ACC112 (cell line): ENCODE measurements around the gene LIF.
"Not testable (repeated sequence)": the region's sequence is repeated elsewhere in the genome, so short reads cannot be mapped to it uniquely, and the experiment has no call there.

Source experiments
- H2AFZ ChIP-seq: fragments of 200-600 bp; sonication (generic); one replicate; pipeline ENCODE4 v1.6.0; 2017; ENCODE audit warnings: antibody characterized with exemption, low read length; ENCODE audit not compliant: unreplicated experiment
- H3K27ac ChIP-seq: fragments of 200-600 bp; sonication (generic); 2 replicates; pipeline ENCODE4 v1.5.1; 2014; ENCODE audit warnings: low read depth, mild to moderate bottlenecking, antibody characterized with exemption, low read length, moderate library complexity
- H3K27me3 ChIP-seq: fragments of 200-600 bp; sonication (generic); 2 replicates; pipeline ENCODE4 v1.6.1; 2014; ENCODE audit warnings: mild to moderate bottlenecking, antibody characterized with exemption, low read length, moderate library complexity, mixed read lengths; ENCODE audit not compliant: insufficient read depth
- H3K36me3 ChIP-seq: fragments of 200-600 bp; sonication (generic); 2 replicates; pipeline ENCODE4 v1.6.1; 2016; ENCODE audit warnings: mild to moderate bottlenecking, antibody characterized with exemption, low read length, moderate library complexity, mixed read lengths; ENCODE audit not compliant: insufficient read depth
- H3K4me1 ChIP-seq: fragments of 200-600 bp; sonication (generic); one replicate; pipeline ENCODE4 v1.6.1; 2016; ENCODE audit warnings: low read length, mixed read lengths; ENCODE audit not compliant: insufficient read depth, unreplicated experiment, control insufficient read depth
- H3K4me3 ChIP-seq: fragments of 200-600 bp; sonication (generic); 2 replicates; pipeline ENCODE4 v1.5.1; 2014; ENCODE audit warnings: mild to moderate bottlenecking, low read depth, low read length
- H3K79me2 ChIP-seq: fragments of 200-600 bp; sonication (generic); one replicate; pipeline ENCODE4 v1.6.0; 2016; ENCODE audit warnings: low read length; ENCODE audit not compliant: control insufficient read depth, unreplicated experiment, insufficient read depth

Gene LIF

DNA sequence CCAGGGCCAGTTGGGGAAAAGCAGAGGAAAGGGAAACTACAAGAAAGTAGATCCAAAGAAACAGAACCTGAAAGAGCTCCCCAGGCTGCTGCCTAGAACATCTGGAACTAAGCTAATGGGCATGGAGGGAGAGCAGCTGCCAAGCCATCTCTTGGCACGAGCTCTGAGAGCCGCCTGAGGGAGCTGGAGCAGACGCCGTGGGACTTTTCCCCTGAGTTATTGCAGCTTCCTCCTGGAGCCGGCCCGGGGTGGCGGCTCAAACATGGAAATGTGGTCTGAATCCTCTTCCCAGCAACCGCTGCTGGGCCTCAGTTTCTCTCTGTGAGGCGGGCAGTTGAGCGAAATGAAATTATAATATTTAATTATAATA is 41.8 kb downstream of the LIF start:
- Histone ChIP-seq H3K27ac (peak overlapping the region; percentile 99), H3K27me3 (no peaks in the 10 kb centered on the region), H3K79me2 (no peaks in the 10 kb centered on the region), H3K4me1 (peaks cover 51% of the 10 kb centered on the region), H2AFZ (no peak overlapping the region), H3K4me3 (no peak overlapping the region), H3K36me3 (no peaks in the 10 kb centered on the region)

DNA sequence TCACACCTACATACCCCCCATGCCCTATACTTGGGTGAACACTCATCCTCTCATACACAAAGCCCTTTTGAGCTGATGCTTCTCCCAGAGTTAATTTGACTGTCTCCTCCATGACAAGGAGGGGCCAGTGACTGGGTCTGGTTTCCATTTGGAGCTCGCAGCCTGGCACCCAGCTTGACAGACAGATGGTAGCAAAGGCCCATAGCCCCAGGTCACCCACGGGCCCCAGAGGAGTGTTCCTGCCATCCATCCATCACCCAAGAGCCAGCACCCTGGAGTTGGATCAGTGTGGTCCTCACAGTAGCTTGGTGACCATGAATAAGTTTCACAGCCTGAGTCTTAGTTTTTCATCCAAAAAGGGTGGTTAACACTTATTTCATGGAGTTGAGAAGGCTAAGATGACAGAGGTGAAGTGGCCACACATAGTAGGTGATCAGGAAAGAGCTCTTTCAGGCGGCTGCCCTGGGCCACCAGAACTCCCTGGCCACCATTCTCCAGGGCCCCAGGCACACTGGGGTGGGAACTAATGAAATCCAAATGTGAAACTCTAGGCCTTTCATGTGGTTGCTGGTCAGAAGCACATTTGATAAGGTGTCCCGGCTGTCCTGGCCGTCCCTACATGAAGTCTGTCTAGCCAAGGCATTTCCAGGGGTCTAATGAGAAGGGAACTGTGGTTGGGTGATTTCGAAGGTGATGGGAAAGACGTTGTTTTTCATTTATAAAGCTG is 42.4 kb downstream of the LIF start:
- Histone ChIP-seq H2AFZ (no peak overlapping the region), H3K27me3 (no peaks in the 10 kb centered on the region), H3K27ac (peak overlapping the region; percentile 99), H3K36me3 (no peaks in the 10 kb centered on the region), H3K79me2 (no peaks in the 10 kb centered on the region), H3K4me3 (no peak overlapping the region), H3K4me1 (peaks cover 46% of the 10 kb centered on the region)

DNA sequence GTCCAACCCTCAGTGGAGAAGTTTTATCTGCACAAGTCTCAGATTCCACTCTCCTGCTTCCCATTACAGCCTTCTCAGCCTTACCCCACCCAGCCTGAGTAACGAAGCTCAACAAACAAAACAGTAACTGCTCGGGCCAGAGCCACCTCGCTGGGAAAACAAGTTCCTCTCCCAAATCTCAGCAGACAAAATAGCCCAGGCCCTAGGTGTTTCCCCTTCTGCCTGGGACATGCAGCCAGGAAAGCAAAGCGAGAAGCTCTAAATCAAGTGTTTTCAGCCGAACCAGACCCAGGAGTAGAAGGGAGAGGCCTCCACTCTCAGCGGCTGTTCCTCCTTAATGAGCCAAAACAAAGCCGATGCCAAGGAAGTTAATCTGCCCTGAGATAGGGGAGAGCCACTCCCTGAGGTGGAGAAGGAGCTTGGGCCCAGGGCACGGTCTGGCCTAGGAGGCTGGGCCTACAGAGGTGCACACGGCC is 44.0 kb downstream of the LIF start:
- no peaks in the 10 kb centered on the region for H3K36me3 ChIP-seq
- H3K4me3 ChIP-seq: no peak overlapping the region
- H3K79me2 ChIP-seq: no peaks in the 10 kb centered on the region
- H3K4me1 ChIP-seq: peaks cover 41% of the 10 kb centered on the region
- H2AFZ ChIP-seq: no peak overlapping the region
- peak overlapping the region; percentile 81 for H3K27ac ChIP-seq
- no peaks in the 10 kb centered on the region for H3K27me3 ChIP-seq

DNA sequence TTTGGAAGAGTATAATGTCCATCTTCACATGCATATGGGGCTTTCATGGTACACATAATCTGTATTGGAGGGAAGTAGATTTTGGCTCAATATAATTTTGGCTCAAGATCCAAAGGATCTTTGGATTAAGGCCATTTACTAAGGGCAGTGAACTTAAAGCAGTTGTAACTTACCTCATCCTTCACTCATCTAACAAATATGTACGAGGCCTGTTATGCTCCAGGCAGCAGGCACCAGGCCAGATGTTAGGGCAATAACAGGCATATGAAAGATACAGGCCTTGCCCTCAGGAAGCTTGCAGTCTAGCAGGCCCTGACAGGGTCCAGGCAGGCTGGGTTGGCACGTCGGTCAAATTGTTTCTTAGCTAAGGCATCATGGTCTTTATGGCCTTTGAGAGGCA is 44.6 kb downstream of the LIF start:
- Histone ChIP-seq H3K36me3 (no peaks in the 10 kb centered on the region), H3K4me3 (no peak overlapping the region), H3K79me2 (no peaks in the 10 kb centered on the region), H2AFZ (no peak overlapping the region), H3K4me1 (peaks cover 41% of the 10 kb centered on the region), H3K27ac (peak overlapping the region; percentile 81), H3K27me3 (no peaks in the 10 kb centered on the region)

DNA sequence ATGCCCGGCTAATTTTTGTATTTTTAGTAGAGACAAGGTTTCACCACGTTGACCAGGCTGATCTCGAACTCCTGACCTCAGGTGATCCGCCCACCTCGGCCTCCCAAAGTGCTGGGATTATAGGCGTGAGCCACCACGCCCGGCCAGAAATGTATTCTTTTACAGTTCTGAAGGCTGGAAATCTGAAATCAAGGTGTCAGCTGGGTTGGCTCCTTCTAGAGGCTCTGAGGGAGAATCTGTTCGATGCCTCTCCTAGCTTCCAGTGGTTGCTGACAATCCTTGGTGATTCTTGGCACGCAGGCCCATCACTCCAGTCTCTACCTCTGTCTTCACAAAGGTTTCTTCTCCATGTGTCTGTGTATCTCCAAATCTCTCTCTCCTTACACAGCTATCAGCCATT is 45.7 kb downstream of the LIF start:
- H3K4me1 ChIP-seq: peaks cover 38% of the 10 kb centered on the region

DNA sequence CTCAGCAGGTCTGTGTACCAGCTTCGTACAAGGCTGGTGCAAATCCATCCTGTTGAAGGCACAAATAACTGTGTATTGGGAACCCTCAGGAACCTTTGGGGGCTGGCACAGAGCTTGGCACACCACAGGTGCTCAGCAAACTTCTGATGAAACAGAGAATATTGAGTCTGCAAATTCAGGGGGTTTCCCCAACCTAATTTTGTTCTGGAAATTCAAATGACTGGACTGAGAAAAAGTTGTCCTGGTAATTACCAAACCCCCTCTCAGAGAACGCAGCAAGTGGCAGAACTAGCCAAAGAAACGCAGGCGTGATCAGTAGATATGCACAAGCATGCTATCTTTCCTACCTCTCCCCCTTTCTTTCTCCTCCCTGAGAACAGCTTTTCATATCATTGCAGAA is 47.6 kb downstream of the LIF start:
- Histone ChIP-seq H3K4me3 (no peak overlapping the region), H3K27ac (peak overlapping the region; percentile 100), H3K79me2 (no peaks in the 10 kb centered on the region), H2AFZ (no peak overlapping the region), H3K4me1 (peaks cover 41% of the 10 kb centered on the region), H3K27me3 (no peaks in the 10 kb centered on the region), H3K36me3 (no peaks in the 10 kb centered on the region)

More for the DNA sequence above, 45.7 kb downstream of the LIF start:
- H3K4me3 ChIP-seq, H2AFZ ChIP-seq, H3K36me3 ChIP-seq, H3K79me2 ChIP-seq, H3K27me3 ChIP-seq: not testable (repeated sequence)
- H3K27ac ChIP-seq: peak overlapping the region; percentile 30; the same call in 1 of the 2 replicates

DNA sequence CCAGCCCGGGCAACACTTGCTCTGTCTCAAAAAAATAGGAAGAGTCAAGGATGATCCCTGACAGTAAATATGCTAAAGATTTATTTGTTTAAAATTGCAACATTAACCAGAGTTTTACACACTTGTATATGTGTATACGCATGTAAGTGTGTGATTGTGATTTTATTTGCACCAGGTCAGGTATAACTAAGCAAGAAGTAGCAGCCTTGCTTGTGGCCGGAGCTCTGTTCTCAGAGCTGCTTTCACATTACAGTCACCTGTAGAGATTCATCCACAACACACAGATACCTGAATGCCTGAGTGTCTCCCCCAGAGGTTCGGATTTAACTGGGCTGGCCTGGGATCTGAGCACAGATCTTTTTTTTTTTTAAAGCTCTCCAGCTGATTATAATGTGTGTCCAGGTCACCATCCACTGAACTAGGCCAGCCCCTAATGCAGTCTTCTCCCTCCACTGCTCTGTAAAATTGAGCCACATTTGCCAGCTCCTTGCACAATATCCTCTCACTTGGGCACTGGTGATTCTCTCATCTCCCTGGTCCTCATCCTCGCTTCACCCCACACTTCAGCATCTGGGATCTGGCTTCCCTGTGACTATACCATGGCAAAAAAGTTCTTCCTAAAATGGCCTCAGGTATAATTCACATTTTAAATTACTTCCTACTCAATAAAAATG is 48.3 kb downstream of the LIF start:
- peaks cover 42% of the 10 kb centered on the region for H3K4me1 ChIP-seq
- no peaks in the 10 kb centered on the region for H3K27me3 ChIP-seq
- no peaks in the 10 kb centered on the region for H3K79me2 ChIP-seq
- no peak overlapping the region for H3K4me3 ChIP-seq
- peak overlapping the region; percentile 100 for H3K27ac ChIP-seq
- no peak overlapping the region for H2AFZ ChIP-seq
- no peaks in the 10 kb centered on the region for H3K36me3 ChIP-seq

DNA sequence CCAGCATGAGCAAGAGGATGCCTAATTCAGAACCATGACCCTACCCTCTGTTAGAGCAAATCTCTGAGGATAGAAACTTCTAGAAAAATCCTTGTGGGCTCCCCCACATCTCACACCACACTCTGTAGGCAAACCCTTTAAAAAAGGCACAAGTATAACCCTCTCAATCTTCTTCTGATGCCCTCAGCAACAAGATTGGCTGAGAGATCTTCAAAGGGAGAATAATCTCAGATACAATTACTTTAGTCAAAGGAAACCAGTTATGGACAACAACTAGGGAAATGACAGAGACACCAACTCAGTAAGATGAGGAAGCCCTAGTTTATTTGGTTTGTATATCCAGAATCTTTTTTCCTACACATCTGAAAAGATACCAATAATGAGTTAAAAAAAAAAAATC is 49.2 kb downstream of the LIF start:
- Histone ChIP-seq H3K27me3 (no peaks in the 10 kb centered on the region), H2AFZ (no peak overlapping the region), H3K4me1 (peaks cover 46% of the 10 kb centered on the region), H3K36me3 (no peaks in the 10 kb centered on the region), H3K79me2 (no peaks in the 10 kb centered on the region), H3K27ac (peak overlapping the region; percentile 100), H3K4me3 (peak overlapping the region; percentile 12; the same call in 1 of the 2 replicates)

DNA sequence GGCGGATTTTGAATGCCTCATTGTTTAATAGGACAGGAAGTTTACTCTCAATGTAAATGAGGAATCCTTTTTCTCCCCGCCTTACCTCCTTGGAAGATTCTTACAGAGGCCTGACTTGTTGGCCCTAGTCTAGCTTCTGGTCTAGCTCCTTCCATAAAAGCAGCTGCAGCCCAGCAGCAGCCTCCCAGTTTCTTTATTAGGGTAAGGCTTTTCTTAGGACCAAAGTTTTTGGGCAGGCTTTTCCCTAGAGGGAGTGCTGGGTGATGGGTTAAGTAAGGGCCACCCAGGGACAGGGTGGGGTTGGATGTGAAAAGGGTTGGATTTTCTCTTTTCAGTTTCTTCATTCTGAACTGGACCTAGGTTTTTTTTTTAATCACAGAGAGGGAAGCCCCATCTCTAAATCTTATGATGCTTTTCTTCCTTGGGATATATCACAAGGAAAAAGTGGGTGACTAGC is 49.7 kb downstream of the LIF start:
- Histone ChIP-seq H3K4me3 (peak overlapping the region; percentile 12; the same call in 1 of the 2 replicates), H2AFZ (no peak overlapping the region)

DNA sequence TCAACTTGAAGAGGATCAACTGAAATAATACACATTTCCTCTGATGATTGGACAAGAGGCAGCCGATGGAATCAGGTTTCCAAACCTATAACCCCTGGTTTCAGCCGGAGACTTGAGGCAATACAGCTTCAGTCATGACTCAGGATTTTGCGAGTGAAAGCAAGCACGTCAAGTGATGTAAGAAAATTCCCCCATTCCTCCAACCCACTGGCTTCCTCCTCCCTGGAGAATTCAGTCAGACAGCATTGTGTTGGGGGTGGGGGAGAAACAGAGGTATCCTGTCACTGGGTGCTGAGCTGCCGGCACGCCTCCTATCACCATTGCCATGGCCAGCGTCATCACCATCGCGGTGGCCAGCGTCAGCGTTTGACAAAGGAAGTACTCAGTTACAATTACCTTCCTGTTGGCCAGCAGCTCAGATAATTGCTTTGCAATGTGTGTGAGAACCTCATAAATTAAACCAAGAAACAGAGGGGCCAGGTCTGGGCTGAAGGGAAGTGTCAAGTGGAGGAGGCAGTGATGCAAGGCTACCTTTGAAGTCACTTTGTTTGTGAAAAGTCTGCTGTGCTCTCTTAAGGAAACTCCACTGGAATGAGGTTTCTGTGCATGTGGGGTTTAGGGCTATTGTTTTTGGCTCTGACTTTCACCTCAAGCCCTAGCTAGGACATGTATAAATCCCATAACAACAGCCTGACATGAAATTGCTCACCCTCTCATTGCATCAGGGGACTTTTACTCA is 50.2 kb downstream of the LIF start:
- no peaks in the 10 kb centered on the region for H3K36me3 ChIP-seq
- H2AFZ ChIP-seq: no peak overlapping the region
- H3K79me2 ChIP-seq: no peaks in the 10 kb centered on the region
- H3K27me3 ChIP-seq: no peaks in the 10 kb centered on the region
- peak overlapping the region; percentile 55; the same call in 1 of the 2 replicates for H3K4me3 ChIP-seq
- peaks cover 51% of the 10 kb centered on the region for H3K4me1 ChIP-seq
- H3K27ac ChIP-seq: peak overlapping the region; percentile 100

More for the DNA sequence above, 49.7 kb downstream of the LIF start:
- no peaks in the 10 kb centered on the region for H3K27me3 ChIP-seq
- peaks cover 51% of the 10 kb centered on the region for H3K4me1 ChIP-seq
- H3K27ac ChIP-seq: peak overlapping the region; percentile 100
- H3K79me2 ChIP-seq: no peaks in the 10 kb centered on the region
- no peaks in the 10 kb centered on the region for H3K36me3 ChIP-seq
